HG02678 (cell line): ENCODE measurements around the gene SLC25A41.

Experiments
- ATAC-seq: cut with Tn5 transposase; IDR thresholded peaks from one replicate; pipeline ENCODE4 v1.9.1; 2021; ENCODE audit warnings: mild to moderate bottlenecking, moderate library complexity; ENCODE audit not compliant: unreplicated experiment

SLC25A41 gene

DNA sequence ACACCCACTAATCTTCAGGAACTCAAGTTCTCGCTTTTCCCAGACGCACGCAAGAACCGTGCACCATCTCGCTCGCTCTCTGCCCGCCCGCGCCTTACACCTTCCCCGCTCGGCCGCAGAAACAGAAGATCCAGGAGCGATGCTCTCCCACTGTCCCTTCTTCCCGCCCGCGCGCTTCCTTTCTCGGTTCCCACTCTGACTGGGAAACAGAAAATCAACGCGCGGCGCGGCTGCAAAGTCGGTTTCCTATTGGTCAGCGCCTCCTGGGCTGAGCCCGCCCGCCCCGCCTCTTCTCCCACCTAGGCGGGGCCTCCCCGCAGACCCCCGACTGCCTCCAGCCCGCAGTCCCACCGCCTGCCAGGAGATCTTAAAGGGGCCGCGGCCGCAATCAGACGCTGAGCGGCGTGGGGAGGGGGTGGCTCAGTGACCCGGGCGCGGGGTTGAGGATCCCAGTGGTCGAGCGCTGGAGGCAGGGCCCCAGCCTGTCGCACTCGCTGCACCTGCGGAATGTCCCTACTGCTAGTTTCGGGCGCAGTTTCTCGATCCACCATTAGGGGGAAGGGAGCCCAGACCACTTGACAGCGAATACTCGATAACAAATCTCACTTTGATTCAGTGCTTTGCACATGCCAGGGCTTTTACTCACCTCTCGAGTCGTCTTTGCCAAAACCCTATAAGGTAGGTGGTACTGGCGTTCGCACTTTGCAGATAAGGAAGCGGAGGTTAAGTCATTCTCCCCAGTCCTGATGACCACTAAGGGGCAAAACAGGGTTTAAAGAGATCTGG, 26.7 kb upstream of the SLC25A41 start:
- ATAC-seq = peak; percentile 85

DNA sequence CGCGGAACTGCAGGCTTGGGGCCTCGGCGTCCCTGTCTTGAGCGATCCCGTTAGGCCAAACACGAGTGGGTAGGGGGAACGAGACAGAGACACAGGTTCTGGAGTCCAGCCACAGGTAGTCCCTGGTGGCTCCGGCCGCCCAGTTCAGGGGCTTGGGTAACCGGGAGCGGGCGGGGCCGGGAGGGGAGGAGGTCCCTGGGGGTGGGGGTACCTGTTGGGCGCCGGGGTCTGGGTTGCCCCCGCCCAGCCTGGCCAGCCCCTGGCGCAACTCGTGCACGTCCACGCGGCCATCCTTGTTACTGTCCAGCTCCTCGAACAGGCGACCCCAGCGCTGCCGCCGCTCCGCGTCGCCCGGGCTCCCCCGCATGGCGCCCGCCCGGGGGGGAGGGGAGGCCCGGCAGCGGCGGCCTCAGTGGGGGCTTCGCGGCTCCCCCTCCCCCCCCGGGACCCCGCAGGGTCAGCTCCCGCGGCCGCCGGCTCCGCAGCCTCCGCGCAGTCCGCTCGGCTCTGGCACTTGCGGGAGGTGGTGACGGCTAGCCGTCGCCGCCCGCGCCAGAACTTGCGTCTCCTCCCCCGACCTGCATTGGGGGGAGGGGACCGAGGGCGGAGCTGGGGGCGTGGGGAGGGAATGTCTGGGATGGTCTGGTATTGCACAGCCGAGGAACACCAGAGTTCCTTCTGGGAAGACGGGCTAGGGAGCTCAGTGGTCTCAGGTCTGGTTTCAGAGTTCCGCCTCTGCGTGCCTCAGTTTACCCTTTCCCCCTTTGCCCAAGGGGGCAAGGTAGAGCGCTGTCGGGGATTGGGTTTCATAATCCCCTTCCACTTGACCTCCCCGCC, 25.9 kb upstream of the SLC25A41 start, which contains the start of gene SLC25A23:
Gene SLC25A23 (minus strand): TSS at position 531 of the 837 bp plus-strand sequence. CDS start 164 bp downstream, at position 367.
- ATAC-seq = peak; percentile 32

DNA sequence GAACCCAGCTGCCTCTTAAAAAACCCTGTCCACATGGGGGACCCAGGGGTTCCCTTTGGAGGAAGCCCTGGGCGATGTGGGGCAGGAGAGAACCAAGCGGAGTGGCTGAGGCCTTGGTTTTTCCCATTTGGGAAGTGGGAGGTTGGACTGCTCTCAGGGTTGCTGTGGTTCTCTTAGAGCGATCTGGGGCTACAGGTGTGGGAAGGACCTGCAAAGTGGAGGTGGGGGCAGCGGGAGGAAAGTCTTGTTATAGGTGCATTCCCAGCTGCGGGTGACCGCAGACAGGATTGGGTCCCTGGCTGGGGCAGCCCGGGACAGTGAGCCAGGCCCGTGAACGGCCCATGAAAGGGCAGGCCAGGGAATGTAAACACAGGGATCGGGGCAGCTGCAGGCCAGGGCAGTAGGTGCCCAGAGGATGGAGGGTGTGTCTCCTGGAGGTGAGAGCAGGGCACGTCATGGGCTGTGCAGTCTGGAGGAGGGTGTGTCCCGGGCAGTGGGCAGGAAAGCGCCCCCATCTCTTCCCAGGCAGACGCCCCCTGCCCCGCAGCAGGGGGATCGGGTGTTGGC, 25.2 kb upstream of the SLC25A41 start:
- ATAC-seq = no peak

DNA sequence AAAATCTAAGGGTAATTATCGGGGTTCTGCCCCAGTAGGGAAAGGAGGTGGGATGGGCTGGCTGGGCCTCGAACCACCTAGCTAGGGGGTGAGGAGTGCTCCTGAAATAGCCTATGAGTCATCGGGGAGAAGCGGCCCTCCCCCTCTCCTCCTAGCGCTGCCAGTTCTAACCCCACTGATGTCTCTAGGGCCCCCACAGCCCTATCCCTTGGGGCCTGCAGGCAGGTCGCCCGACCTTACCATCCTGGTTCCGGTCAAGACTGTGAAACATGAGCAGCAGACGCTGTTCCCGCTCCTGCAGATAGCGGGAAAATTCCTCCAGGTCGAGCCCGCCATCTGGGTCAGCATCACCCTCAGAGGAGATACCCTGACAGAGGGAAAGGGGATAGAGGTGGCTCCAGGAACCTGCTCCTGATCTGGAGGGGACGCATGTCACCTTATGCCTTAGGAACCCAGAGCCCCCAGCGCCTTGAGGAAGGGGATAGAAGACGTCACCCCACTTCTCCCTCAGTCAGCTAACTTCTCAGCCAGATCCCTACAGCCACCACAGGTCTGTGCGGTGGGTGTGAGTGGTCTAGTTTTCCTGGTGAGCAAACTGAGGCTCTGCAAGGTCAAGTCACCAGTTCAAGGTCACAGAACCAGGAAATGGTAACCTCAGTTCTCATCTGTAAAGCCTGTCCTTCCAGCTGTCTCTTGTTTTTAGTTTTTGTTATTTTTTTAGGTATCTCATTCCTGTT, 24.6 kb upstream of the SLC25A41 start:
- no peak for ATAC-seq

DNA sequence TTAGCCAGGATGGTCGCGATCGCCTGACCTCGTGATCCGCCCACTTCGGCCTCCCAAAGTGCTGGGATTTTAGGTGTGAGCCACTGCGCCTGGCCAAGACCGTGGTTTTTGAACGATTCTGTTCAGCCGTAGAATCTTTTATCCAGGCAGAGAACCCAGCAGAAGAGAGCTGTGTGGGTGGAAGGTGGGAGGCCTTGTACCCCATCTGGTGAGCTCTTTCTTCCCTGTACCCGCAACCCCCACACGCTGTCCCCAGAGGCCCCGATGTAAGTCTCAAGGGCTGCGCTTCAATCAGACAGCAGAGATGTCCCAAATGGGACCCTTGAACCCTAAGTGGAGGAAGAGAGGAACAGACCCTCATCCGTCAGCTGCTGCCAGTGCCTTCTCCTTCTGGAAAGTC, 22.4 kb upstream of the SLC25A41 start:
- ATAC-seq = no peak

DNA sequence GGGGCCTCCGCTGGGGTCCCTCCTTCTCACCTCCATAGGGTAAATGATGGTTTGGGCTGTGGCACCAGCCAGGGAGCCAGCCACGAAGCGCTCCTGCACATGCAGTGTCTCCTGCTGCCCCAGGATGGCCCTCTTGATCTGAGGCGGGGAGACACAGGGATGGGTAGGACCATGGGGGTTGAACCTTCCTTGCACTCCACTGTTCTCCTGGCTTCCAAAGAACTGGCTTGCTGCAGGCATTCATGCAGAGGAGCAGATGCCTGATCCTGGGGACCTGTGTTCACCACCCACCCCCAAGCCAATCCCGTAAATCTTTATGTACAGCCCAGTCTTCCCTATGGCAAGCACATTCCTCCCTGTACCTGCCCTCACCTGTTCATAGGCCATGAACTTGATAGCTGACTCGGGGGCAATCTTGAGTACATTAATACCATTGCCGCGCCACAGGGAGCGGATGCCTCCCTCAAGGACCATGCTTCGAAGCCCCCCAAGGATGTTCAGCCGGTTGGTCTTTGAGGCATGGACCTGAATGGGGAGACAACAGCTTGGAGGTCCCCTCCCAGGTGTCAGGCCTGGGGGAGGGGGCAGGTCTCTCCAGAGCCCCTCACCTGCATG, 20.5 kb upstream of the SLC25A41 start:
- ATAC-seq = no peak

DNA sequence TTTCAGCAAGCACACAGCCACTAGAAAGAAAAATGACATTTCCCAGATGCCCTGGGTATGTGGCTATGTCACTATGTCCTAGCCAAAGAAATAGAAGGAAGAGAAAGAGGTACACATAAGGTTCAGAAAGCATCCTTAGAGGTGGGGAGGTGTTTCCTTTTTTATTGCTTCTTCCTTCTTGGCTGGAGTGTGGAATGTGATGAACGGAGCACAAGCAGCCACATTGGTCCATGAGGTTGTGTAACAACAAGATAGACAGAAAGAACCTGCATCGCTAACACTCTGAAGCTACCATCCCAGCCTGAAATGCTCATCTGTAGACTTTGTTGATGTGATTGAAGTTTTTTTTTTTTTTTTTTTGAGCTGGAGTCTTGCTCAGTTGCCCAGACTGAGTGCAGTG, 19.3 kb upstream of the SLC25A41 start:
- ATAC-seq = no peak

DNA sequence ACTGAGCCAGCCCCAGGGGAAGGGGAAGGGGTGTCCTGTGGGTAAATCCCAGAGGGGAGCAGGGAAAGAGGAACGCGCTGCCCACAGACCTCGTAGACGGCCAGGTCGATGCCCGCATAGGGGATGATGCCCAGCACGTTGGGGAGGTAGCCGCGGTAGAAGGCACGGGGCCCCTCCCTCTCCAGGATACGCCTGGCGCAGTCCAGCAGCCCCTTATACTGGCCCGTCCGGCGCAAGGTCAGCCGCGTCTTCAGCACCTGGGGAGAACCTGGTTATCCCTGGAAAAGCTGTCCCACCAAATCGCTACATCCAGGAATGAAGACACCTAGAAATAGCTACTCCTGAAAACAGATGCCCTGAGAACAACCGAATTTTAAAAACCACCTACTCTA, 18.7 kb upstream of the SLC25A41 start:
- ATAC-seq = no peak

DNA sequence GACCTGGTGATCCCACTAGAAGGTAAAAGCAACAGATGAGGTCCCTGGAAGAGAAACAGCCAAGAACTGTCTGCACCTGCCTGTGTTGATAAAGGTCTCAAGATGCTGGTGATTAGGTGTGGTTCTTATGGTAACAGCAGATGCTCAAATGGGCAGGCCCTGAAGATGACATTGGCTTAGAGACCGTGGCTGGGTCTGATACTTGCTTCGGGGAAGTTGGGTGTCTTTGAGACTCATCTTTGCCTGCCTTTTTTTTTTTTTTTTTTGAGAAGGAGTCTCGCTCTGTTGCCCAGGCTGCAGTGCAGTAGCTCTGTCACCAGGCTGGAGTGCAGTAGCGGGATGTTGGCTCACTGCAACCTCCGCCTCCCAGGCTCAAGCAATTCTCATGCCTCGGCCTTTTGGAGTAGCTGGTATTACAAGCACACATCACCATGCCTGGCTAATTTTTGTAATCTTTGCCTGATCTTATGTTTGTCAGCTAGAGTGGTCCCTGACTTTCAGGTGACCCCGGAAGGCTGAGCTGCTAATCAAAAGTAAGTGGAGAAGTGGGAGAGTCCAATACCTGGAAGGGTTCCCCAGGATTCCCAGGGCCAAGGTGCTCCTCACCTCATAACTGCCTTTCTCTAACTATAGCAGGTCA, 18.1 kb upstream of the SLC25A41 start:
- ATAC-seq = no peak

DNA sequence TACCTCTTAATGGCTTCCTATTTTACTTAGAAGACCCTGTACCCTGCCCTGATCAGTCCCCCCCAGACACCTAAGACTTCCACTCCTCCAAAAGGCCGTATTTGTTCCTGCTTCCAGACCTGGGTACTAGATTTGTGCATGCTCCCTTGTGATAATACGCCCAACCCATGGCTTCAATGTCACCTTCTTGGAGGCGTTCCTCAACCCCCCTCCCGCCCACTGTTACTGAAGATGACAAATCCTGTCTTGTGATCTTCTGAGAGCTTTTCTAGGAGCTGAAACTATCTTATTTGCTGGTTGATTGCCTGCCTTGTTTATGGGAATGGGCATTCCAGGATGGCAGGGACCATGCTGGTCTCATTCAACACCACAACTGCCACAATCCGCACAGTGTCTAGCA, 16.6 kb upstream of the SLC25A41 start:
- ATAC-seq = no peak

DNA sequence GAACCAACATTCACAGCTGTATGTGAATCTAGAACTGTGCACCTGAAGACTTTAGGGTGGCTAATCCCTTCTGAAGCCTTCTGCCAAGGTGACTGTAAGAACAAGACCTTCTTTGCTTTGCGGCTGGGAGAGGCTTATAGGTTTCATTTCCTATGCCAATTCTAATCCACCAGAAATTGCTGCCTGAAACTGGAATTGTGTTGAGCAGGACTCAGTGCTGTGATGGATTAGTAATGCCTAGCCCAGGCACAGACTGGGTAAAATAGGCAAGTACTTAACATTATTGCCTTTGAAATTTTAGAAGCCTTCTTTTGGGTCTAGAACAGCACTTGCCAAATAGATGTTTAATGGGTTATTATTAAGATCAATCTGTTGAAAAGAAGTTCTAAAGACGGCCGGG, 14.5 kb upstream of the SLC25A41 start:
- no peak for ATAC-seq

DNA sequence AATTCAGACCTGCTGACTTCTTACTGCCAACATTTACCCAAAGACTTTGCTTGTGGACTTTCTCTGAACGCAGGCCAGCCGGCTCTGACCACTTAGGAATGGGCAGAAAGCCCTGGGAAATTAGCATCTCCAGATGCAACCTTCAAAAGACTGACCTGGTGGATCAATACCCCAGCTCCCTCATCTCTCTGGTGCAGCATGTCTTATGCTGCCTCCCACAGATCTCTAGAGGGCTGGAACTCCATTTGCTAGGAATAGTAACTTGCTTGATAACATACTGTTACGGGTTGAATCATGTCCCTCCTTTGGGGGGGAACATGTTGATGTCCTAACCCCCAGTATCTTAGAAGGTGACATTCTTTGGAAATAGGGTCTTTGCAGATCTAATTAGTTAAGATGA, 12.9 kb upstream of the SLC25A41 start:
- no peak for ATAC-seq

DNA sequence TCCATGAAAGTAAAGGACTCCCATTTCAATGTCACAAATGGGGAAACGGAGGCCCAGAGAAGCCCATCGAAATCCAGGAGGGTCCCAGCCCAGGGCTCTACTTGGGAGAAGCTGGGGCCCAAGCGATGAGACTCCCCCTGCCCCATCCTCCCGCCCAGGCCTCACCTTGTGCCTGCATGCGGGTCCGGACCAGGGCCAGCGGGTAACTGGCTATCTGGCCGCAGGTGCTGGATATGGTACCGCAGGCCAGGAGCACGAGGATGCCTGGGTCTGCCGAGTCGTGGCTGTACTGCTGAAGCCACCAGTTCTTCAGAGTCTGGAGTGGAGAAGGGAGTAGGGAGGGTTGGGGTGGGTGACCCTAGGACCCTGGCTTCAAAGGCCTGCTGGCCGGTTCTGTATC, 10.4 kb upstream of the SLC25A41 start:
- ATAC-seq = no peak

DNA sequence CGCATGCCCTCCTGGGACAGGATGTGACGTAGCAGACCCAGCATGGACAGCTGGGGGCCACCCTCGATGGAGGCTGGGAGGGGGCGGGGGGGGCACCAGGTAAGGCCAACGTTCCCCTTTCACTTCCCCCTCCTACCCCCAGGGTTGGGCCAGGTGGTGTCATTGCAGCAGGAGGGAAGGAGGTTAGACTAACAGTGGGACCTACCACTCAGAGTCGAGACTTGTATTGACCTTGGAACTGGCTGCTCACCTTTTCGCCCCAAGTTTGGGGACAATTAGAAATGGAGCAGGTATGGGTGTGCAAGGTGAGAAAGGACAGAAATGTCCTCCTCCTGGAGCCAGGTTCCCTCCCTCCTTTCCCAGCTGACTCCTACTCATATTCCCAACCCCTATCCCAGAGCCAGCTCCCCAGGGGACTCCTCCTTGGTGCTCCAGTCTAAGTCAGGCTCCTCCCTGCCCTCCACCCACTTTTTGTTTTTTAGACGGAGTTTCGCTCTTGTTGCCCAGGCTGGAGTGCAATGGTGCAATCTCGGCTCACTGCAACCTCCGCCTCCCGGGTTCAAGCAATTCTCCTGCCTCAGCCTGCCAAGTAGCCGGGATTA, 8.6 kb upstream of the SLC25A41 start:
- ATAC-seq = no peak

DNA sequence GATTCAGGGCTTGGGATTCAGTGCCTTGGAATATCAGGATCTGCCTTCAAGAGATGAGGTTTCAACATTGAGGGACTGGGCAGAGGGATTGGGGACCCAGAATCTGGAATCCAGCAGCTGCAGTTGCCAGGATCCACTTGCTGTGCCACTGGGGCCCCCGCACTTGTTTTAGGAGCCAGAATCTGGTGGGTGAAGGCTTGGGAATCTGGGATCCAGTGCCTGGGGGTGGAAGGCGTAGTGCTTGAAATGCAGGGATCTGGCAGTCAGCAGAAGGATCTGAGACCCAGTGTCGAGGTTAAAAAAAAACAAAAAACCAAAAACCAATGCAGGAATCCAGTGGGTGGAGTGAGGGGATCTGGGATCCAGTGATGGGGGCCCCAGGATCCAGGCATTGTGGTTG, 7.3 kb upstream of the SLC25A41 start:
- no peak for ATAC-seq

DNA sequence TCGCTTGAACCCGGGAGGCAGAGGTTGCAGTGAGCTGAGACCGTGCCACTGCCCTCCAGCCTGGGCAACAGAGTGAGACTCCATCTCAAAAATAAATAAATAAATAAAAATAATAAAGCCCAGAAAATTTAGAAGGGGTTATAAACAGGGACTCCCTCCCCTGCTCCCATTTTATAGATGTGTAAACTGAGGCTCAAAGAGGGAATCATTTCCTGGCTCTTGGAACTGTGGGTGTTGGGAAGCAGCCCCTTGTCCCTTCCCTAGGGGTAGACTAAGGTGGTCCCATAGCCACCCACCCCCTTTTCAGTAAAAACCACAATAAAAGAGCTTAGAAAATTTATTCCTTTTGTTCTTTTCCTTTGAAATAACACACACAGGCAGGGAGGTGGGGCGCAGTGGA, 6.2 kb upstream of the SLC25A41 start:
- ATAC-seq = no peak

DNA sequence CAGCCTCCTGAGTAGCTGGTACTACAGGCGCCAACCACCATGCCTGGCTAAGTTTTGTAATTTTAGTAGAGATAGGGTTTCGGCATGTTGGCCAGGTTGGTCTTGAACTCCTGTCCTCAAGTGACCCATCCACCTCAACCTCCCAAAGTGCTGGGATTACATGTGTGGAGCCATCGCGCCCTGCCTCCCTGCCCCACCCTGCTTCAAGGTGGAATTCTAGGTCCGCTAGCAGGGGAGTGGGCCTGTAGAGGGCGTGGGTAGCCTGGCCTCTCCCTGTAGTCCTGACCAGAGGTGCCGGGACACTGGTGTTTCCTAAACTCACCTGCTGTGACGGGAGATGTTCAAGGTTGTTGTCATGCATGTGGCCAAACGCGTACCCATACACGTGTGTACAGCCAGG, 398 bp downstream of the SLC25A41 start:
- no peak for ATAC-seq

DNA sequence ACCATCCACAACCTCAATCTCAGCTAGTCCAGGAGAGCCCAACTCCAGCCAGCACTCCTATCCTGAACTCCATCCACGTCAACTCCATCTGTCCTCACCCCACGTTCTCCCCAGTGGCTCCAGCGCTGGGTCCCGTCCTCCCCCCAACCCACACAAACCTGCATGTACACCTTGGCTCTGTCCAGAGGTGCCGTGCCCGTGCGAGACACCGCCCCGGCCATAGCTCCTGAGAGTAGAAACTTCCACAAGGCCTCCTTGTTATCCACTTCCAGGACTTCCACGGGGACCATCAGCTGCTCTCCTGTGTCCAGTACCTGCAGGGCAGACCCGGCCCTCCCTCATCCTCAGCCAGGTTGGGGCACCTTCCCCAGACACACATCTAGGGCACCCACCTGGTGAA, 1.7 kb downstream of the SLC25A41 start:
- no peak for ATAC-seq

DNA sequence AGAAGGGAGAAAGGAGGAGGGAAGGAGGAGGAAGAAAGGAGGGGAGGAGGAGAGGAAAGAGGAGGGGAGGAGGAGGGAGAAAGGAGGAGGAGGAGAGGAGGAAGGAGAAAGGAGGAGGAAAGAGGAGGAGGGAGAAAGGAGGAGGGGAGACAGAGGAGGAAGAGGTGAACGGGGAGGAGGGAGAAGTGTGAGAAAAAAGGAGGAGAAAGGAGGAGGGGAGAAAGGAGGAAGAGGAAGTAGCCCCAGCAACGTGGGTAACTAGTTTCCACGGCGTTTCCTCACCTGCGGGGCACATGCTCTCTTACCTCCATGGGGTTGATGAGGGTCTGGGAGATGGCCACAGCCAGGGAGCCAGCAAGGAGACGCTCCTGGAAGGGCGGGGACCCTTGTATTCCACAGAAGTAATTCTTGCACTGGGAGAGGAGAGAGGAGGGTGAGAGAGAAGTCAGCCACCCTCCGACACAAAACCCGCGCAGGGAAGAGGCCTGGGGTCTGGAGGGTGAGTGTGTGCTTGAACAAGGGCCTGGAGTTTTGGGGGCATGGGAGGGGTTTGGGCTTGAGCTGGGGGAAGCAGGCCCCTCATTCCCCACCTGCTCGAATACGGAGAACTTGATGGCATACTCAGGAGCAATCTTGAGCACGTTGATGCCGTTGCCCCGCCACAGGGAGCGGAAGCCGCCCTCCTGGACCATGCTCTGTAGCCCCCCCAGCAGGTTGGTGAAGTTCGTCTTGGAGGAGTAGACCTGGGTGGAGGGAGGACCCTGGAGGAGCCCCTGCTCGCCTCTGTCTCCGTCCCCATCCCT, 3.9 kb downstream of the SLC25A41 start:
- ATAC-seq = no peak
